Neural progenitor cell (in vitro differentiated cells): ENCODE data around the gene B4GALNT3. TPM values are rescaled to one million over a fixed set of nuclear protein-coding genes. Genes with fewer than 3 reads are reported as not detected.

Experiments
- DNase-seq: peaks from one replicate; pipeline ENCODE4 v3.0.0-alpha.2; 2016; ENCODE audit warnings: low spot score
- H2AFZ ChIP-seq: fragments of 200-600 bp; sonication (generic); replicated peaks from 2 replicates; pipeline ENCODE4 v1.6.1; 2016; ENCODE audit warnings: antibody characterized with exemption
- H3F3A ChIP-seq: fragments of 200-600 bp; sonication (generic); 2 replicates; pipeline ENCODE4 v1.6.1; 2016; ENCODE audit warnings: antibody characterized with exemption, low read depth
- H3K27ac ChIP-seq: fragments of 200-600 bp; sonication (generic); 2 replicates; pipeline ENCODE4 v1.5.1; 2016; ENCODE audit warnings: mild to moderate bottlenecking
- H3K27me3 ChIP-seq: fragments of 200-600 bp; sonication (generic); 2 replicates; pipeline ENCODE4 v1.6.1; 2016; ENCODE audit warnings: mild to moderate bottlenecking, moderate library complexity
- H3K36me3 ChIP-seq: fragments of 200-600 bp; sonication (generic); 2 replicates; pipeline ENCODE4 v1.5.1; 2016
- H3K4me1 ChIP-seq: fragments of 200-600 bp; sonication (generic); 2 replicates; pipeline ENCODE4 v1.6.1; 2016; ENCODE audit warnings: mixed run types
- H3K4me2 ChIP-seq: fragments of 200-600 bp; sonication (generic); 2 replicates; pipeline ENCODE4 v1.6.1; 2016
- H3K4me3 ChIP-seq: fragments of 200-600 bp; sonication (generic); 2 replicates; pipeline ENCODE4 v1.5.1; 2016
- H3K79me2 ChIP-seq: fragments of 200-600 bp; sonication (generic); 2 replicates; pipeline ENCODE4 v1.6.1; 2016; ENCODE audit warnings: low read depth
- H3K9ac ChIP-seq: fragments of 200-600 bp; sonication (generic); 2 replicates; pipeline ENCODE4 v1.6.1; 2016
- H3K9me3 ChIP-seq: fragments of 200-600 bp; sonication (generic); 2 replicates; pipeline ENCODE4 v1.5.1; 2016; ENCODE audit warnings: low read depth
- H4K20me1 ChIP-seq: fragments of 200-600 bp; sonication (generic); 2 replicates; pipeline ENCODE4 v1.6.1; 2016; ENCODE audit warnings: low read depth
- H3K27ac Mint-ChIP-seq: 3 replicates; pipeline ENCODE4 v1.8.0; 2021; ENCODE audit warnings: mixed read lengths
- H3K27me3 Mint-ChIP-seq: 2 replicates; pipeline ENCODE4 v1.8.0; 2022; ENCODE audit warnings: low read depth, mild to moderate bottlenecking, inconsistent platforms, moderate library complexity, mixed read lengths; ENCODE audit not compliant: insufficient read depth
- H3K36me3 Mint-ChIP-seq: 3 replicates; pipeline ENCODE4 v1.8.0; 2021; ENCODE audit warnings: mixed read lengths
- H3K4me1 Mint-ChIP-seq: 3 replicates; pipeline ENCODE4 v1.8.0; 2021; ENCODE audit warnings: mixed read lengths
- H3K4me3 Mint-ChIP-seq: 3 replicates; pipeline ENCODE4 v1.8.0; 2021; ENCODE audit warnings: mild to moderate bottlenecking, moderate library complexity, mixed read lengths
- H3K9me3 Mint-ChIP-seq: 3 replicates; pipeline ENCODE4 v1.8.0; 2020; ENCODE audit warnings: mixed read lengths
- CTCF ChIP-seq: fragments of 200-600 bp; sonication (generic); IDR thresholded peaks from 2 replicates; pipeline ENCODE4 v1.5.1; 2017; ENCODE audit warnings: antibody characterized with exemption, mild to moderate bottlenecking
- EZH2 ChIP-seq: fragments of 200-600 bp; sonication (generic); IDR thresholded peaks from 2 replicates; pipeline ENCODE4 v1.6.1; 2017; ENCODE audit warnings: antibody characterized with exemption, mild to moderate bottlenecking, moderate library complexity
- EZH2phosphoT487 ChIP-seq: fragments of 200-600 bp; sonication (generic); IDR thresholded peaks from 2 replicates; pipeline ENCODE4 v1.6.1; 2017; ENCODE audit warnings: antibody characterized with exemption
- total RNA-seq: library from RNA; depleted of rRNA; stranded (reverse); fragments of >200 nt; gene quantifications from 2 replicates; pipeline ENCODE4 v1.2.3, GENCODE V29; 2015; ENCODE audit warnings: low replicate concordance

The B4GALNT3 gene
- total RNA-seq, 1 donor from 2014 or later, result 29.0 TPM

GRCh38 chr12:563787-564298, 104.1 kb downstream of the B4GALNT3 start:
- H3F3A ChIP-seq, result no peaks in the 10 kb centered on the region
- peaks cover 4% of the 10 kb centered on the region for H3K4me1 ChIP-seq
- H3K9ac ChIP-seq, result no peak overlapping the region
- no peaks in the 10 kb centered on the region for H3K36me3 ChIP-seq
- no peak overlapping the region for H3K4me3 Mint-ChIP-seq
- no peak overlapping the region for H3K27ac Mint-ChIP-seq
- H3K4me2 ChIP-seq, result no peak overlapping the region
- H3K79me2 ChIP-seq, result no peaks in the 10 kb centered on the region
- DNase-seq, result no peak
- TF ChIP-seq CTCF, result no peak
- TF ChIP-seq EZH2phosphoT487, result no peak
- no peak for TF ChIP-seq EZH2
- H3K9me3 Mint-ChIP-seq, result no peaks in the 10 kb centered on the region
- no peak overlapping the region for H2AFZ ChIP-seq
- no peak overlapping the region for H3K27ac ChIP-seq
- H3K27me3 Mint-ChIP-seq, result peaks cover 16% of the 10 kb centered on the region
- H3K36me3 Mint-ChIP-seq, result no peaks in the 10 kb centered on the region
- H3K27me3 ChIP-seq, result no peaks in the 10 kb centered on the region
- H3K4me1 Mint-ChIP-seq, result peaks cover 13% of the 10 kb centered on the region
- no peak overlapping the region for H3K4me3 ChIP-seq
- H4K20me1 ChIP-seq, result no peaks in the 10 kb centered on the region
- H3K9me3 ChIP-seq, result no peaks in the 10 kb centered on the region

GRCh38 chr12:565161-565560, 105.4 kb downstream of the B4GALNT3 start:
- peaks cover 5% of the 10 kb centered on the region for H3K27me3 ChIP-seq
- H3F3A ChIP-seq, result no peaks in the 10 kb centered on the region
- no peak overlapping the region for H3K27ac ChIP-seq
- H3K4me1 ChIP-seq, result peaks cover 5% of the 10 kb centered on the region
- H3K9me3 Mint-ChIP-seq, result no peaks in the 10 kb centered on the region
- no peaks in the 10 kb centered on the region for H3K36me3 ChIP-seq
- H3K9me3 ChIP-seq, result no peaks in the 10 kb centered on the region
- no peak for DNase-seq
- peak overlapping the region; percentile 50 for H3K27ac Mint-ChIP-seq
- H3K9ac ChIP-seq, result no peak overlapping the region
- H3K36me3 Mint-ChIP-seq, result no peaks in the 10 kb centered on the region
- no peak overlapping the region for H3K4me3 ChIP-seq
- peaks cover 6% of the 10 kb centered on the region for H3K4me1 Mint-ChIP-seq
- no peak overlapping the region for H2AFZ ChIP-seq
- TF ChIP-seq EZH2, result no peak
- TF ChIP-seq EZH2phosphoT487, result no peak
- TF ChIP-seq CTCF, result no peak
- no peaks in the 10 kb centered on the region for H4K20me1 ChIP-seq
- H3K27me3 Mint-ChIP-seq, result peaks cover 18% of the 10 kb centered on the region
- no peak overlapping the region for H3K4me3 Mint-ChIP-seq
- H3K79me2 ChIP-seq, result no peaks in the 10 kb centered on the region
- no peak overlapping the region for H3K4me2 ChIP-seq

- H3K9me3 Mint-ChIP-seq, result no peaks in the 10 kb centered on the region
These were observed 105.9 kb downstream of the B4GALNT3 start for GRCh38 chr12:565589-566105.

More at GRCh38 chr12:565589-566105, 105.9 kb downstream of the B4GALNT3 start:
- H2AFZ ChIP-seq, result no peak overlapping the region
- no peak overlapping the region for H3K4me3 ChIP-seq
- H3K9ac ChIP-seq, result no peak overlapping the region
- H3K36me3 ChIP-seq, result no peaks in the 10 kb centered on the region
- H3F3A ChIP-seq, result peaks cover 2% of the 10 kb centered on the region
- H3K27ac ChIP-seq, result no peak overlapping the region
- peaks cover 5% of the 10 kb centered on the region for H3K27me3 ChIP-seq
- no peaks in the 10 kb centered on the region for H4K20me1 ChIP-seq
- H3K27me3 Mint-ChIP-seq, result peaks cover 18% of the 10 kb centered on the region
- H3K27ac Mint-ChIP-seq, result peak overlapping the region; percentile 53
- no peaks in the 10 kb centered on the region for H3K79me2 ChIP-seq
- no peaks in the 10 kb centered on the region for H3K9me3 ChIP-seq
- no peak overlapping the region for H3K4me3 Mint-ChIP-seq
- peaks cover 10% of the 10 kb centered on the region for H3K4me1 ChIP-seq
- H3K36me3 Mint-ChIP-seq, result no peaks in the 10 kb centered on the region
- no peak for DNase-seq
- TF ChIP-seq CTCF, result no peak
- no peak for TF ChIP-seq EZH2
- H3K4me1 Mint-ChIP-seq, result peaks cover 6% of the 10 kb centered on the region
- H3K4me2 ChIP-seq, result no peak overlapping the region
